Measurements from ENCODE around the gene GADL1.

GRCh38 chr3:30933478-30934207, 39.2 kb upstream of the GADL1 start:
- TF ChIP-seq CTCF (IDR thresholded peaks at IDR 0.05): no peak
- no peak for TF ChIP-seq POLR2A (IDR thresholded peaks at IDR 0.05)
